Right ventricle myocardium inferior (tissue), 1 donor: ENCODE results near the gene PXDN. TPM values are rescaled to one million over a fixed set of nuclear protein-coding genes. Genes with fewer than 3 reads are reported as not detected.
"Not testable (repeated sequence)": the region's sequence is repeated elsewhere in the genome, so short reads cannot be mapped to it uniquely, and the experiment has no call there.

Experiments used
- ATAC-seq: fragments of 200-7000 bp; cut with Tn5 transposase; one replicate; pipeline ENCODE4 v1.9.1; 2020; ENCODE audit warnings: mild to moderate bottlenecking, moderate library complexity
- DNase-seq: peaks from one replicate; pipeline ENCODE4 v3.0.0; 2021; ENCODE audit errors: missing footprints
- intact Hi-C: fragments of 100-400 bp; cut with DNase I; formaldehyde crosslinking; loops from one replicate; pipeline ENCODE4 v1.11.0; 2022
- total RNA-seq: library from RNA; stranded (reverse); fragmentation: NEBNext Ultra II Directional; extraction: Animal tissue kit (Norgen Biotek cat#: 25700); gene quantifications from one replicate; pipeline ENCODE4 v1.2.1, GENCODE V29; 2021
- donor health status: DM: no; HTN: yes; CAD: no; lungs with severe emphysema.

PXDN gene
- total RNA-seq, 1 donor from 2014 or later: 19.7 TPM

- DNase-seq: no peak
- intact Hi-C loops: no loop called here
- ATAC-seq: peak; percentile 17
Measured at GRCh38 chr2:1731447-1731962, 12.8 kb downstream of the PXDN start.

- no peak for DNase-seq
- ATAC-seq: peak; percentile 21
- intact Hi-C loops: no loop called here
Measured at GRCh38 chr2:1730015-1730927, 14.0 kb downstream of the PXDN start.

- ATAC-seq (no peak), DNase-seq (no peak)
- intact Hi-C loops: no loop called here
Measured at GRCh38 chr2:1729242-1729641, 15.1 kb downstream of the PXDN start.

GRCh38 chr2:1728821-1729220, 15.5 kb downstream of the PXDN start:
- intact Hi-C loops: no loop called here
- DNase-seq (no peak), ATAC-seq (peak; percentile 43)

- intact Hi-C loops: no loop called here
- DNase-seq: no peak
- ATAC-seq: no peak
Measured at GRCh38 chr2:1727796-1728474, 16.4 kb downstream of the PXDN start.

- intact Hi-C loops: no loop called here
- DNase-seq (no peak), ATAC-seq (no peak)
Measured at GRCh38 chr2:1727101-1727771, 17.1 kb downstream of the PXDN start.

GRCh38 chr2:1726558-1726957, 17.8 kb downstream of the PXDN start:
- intact Hi-C loops: no loop called here
- no peak for ATAC-seq
- no peak for DNase-seq

GRCh38 chr2:1724351-1724750, 20.0 kb downstream of the PXDN start:
- intact Hi-C loops, ATAC-seq, DNase-seq: not testable (repeated sequence)

GRCh38 chr2:1723397-1724042, 20.8 kb downstream of the PXDN start:
- intact Hi-C loops: no loop called here
- DNase-seq (no peak), ATAC-seq (no peak)

GRCh38 chr2:1722692-1723091, 21.6 kb downstream of the PXDN start:
- DNase-seq (no peak), ATAC-seq (no peak)
- intact Hi-C loops: no loop called here

GRCh38 chr2:1721706-1722646, 22.3 kb downstream of the PXDN start:
- intact Hi-C loops: loop anchor here (2.0 kb wide), 1 partner anchor 21 kb away; no protein-coding TSS in a partner anchor
- DNase-seq (no peak), ATAC-seq (no peak)

GRCh38 chr2:1718339-1719220, 25.7 kb downstream of the PXDN start:
- intact Hi-C loops: no loop called here
- ATAC-seq: no peak

GRCh38 chr2:1717113-1717512, 27.2 kb downstream of the PXDN start:
- ATAC-seq (peak; percentile 11), DNase-seq (no peak)
- intact Hi-C loops: no loop called here

More at GRCh38 chr2:1718339-1719220, 25.7 kb downstream of the PXDN start:
- no peak for DNase-seq

GRCh38 chr2:1716441-1716840, 27.9 kb downstream of the PXDN start:
- no peak for ATAC-seq
- DNase-seq: no peak
- intact Hi-C loops: no loop called here

GRCh38 chr2:1716014-1716305, 28.4 kb downstream of the PXDN start:
- ATAC-seq, intact Hi-C loops: not testable (repeated sequence)

GRCh38 chr2:1715184-1716013, 28.9 kb downstream of the PXDN start:
- no peak for DNase-seq
- intact Hi-C loops: no loop called here
- no peak for ATAC-seq

More at GRCh38 chr2:1716014-1716305, 28.4 kb downstream of the PXDN start:
- not testable (repeated sequence) for DNase-seq
